ENCODE measurements around the gene P2RX2. TPM values are rescaled to one million over a fixed set of nuclear protein-coding genes. Genes with fewer than 3 reads are reported as not detected.

Gene P2RX2
- total RNA-seq, 2 donors from 2014 or later, result 1.0 TPM; not detected in 1

DNA sequence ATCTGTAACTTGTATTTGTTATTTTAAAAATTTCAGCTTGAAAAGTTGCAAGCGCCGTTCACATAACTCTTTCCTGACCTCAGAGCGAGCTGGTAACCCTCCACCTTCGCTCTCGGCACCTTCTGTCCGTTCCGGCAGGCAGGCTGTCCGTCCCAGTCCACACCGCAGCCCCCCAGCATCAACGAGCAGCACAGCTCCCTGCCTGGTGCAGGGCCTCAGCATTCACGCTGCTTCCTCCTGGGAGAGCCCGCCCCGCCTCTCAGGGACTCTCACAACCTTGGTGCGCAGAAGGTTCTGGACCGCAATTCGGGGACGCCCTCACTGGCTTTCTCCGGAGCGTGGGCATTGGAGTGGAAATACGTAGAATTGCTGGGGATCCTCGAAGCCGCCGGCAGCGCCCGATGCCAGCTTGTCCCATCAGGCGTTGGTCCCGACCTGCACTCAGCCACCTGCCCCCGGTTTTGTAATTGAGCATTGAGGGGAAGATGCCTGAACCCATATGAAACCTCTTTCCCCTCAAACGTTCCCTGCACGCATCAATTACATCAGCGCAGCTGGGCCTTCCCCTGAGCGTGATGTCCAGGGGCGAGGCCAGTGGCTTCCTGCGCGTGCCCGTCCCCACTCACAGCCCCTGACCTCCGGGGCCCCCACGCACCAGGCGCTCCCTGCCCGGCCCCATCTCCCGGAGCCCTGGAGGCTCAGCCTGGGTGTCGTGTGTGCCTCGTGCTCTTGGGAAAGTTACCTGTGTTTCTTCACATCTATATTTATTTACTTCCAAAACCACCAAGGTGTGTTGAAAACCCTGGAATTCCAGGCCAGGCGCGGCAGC lies 27.3 kb upstream of the P2RX2 start:
- peaks cover 0 to 4% (median 0%) of the 10 kb centered on the region in 3 donors for H3K9me3 ChIP-seq
- WGBS, 2 donors, result 91% methylated on average over 44 to 45 of the region's 45 CpGs
- H3K27ac ChIP-seq, result no peak overlapping the region
- H3K4me1 ChIP-seq, result peaks cover 7% of the 10 kb centered on the region
- no peak for TF ChIP-seq POLR2A (IDR thresholded peaks at IDR 0.05)
- H3K4me3 ChIP-seq, result no peak overlapping the region
- intact Hi-C loops (cut with DNase I), result no loop called here
- no peaks in the 10 kb centered on the region for H3K27me3 ChIP-seq
- DNase-seq, result no peak
- ATAC-seq, result no peak
- no peaks in the 10 kb centered on the region for H3K36me3 ChIP-seq (replicated peaks in 1 of 2; ENCODE audit: insufficient read depth in 1 of 2, low read depth in 2 of 2)

GRCh38 chr12:132592282-132592970 lies 26.1 kb upstream of the P2RX2 start:
- no peak for DNase-seq
- ATAC-seq, result no peak
- Histone ChIP-seq H3K27me3 (peaks cover 0 to 7% of the 10 kb centered on the region in 2 donors), H3K36me3 (replicated peaks in 1 of 2; ENCODE audit: insufficient read depth in 1 of 2, low read depth in 2 of 2) (no peaks in the 10 kb centered on the region), H3K4me1 (peaks cover 7% of the 10 kb centered on the region), H3K27ac (no peak overlapping the region), H3K4me3 (no peak overlapping the region), H3K9me3 (peaks cover 0 to 4% (median 0%) of the 10 kb centered on the region in 3 donors)
- TF ChIP-seq CTCF (IDR thresholded peaks at IDR 0.05) (no peak), POLR2A (IDR thresholded peaks at IDR 0.05) (no peak)
- intact Hi-C loops (cut with DNase I), result no loop called here
- WGBS, 2 donors, result 85 to 86% methylated on average over 21 to 38 of the region's 38 CpGs

DNA sequence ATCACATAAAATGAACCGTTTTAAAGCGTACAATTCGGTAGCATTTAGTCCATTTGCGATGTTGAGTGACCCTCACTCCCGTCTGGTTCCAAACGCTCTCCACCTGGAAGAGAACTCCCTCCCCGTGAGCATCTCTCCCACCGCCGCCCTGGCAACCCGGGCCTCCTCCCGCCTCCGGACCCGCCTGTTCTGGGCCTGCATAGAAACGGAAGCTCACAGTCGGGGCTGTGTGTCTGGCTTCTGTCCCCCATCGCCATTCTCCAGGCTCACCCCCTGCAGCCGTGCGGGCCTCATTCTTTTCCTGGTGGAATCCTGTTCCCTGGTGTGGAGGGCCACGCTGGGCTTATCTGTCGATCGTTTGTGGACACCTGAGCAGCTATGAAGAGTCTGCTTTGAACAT lies 25.5 kb upstream of the P2RX2 start:
- intact Hi-C loops (cut with DNase I), result no loop called here
- H3K36me3 ChIP-seq (replicated peaks in 1 of 2; ENCODE audit: insufficient read depth in 1 of 2, low read depth in 2 of 2), result no peaks in the 10 kb centered on the region
- no peak overlapping the region for H3K27ac ChIP-seq
- peaks cover 12% of the 10 kb centered on the region for H3K4me1 ChIP-seq
- H3K27me3 ChIP-seq, result peaks cover 0 to 10% of the 10 kb centered on the region in 2 donors
- TF ChIP-seq CTCF (IDR thresholded peaks at IDR 0.05) (no peak), POLR2A (IDR thresholded peaks at IDR 0.05) (no peak)
- no peak overlapping the region for H3K4me3 ChIP-seq
- H3K9me3 ChIP-seq, result peaks cover 0 to 4% (median 0%) of the 10 kb centered on the region in 3 donors
- DNase-seq (no peak), ATAC-seq (no peak)
- WGBS, 2 donors, result 72 to 80% methylated on average over 20 to 21 of the region's 21 CpGs

DNA sequence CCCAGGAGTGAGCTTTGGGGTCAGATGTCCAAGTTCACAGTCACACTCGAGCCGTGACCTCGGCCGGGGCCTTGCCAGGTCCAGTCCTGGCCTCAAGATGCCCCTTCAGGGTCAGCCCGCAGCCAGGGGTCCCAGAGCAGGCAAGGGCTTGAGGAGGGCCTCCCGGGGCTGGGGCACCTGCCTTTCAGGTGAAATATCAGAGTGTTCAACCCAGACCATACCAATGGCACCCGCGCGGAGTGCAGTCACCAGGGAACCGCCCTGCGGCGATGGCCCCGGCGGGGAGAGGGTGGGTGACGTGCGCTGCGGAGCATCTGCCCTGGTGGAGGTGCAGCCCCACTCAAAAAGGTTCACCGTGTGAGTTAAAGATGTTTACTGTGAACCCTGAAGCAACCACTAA lies 25.1 kb upstream of the P2RX2 start:
- DNase-seq, result no peak
- H3K27ac ChIP-seq, result no peak overlapping the region
- no peak overlapping the region for H3K4me3 ChIP-seq

More for the DNA sequence above, 25.1 kb upstream of the P2RX2 start:
- ATAC-seq, result no peak
- Histone ChIP-seq H3K4me1 (peaks cover 12% of the 10 kb centered on the region), H3K27me3 (peaks cover 0 to 10% of the 10 kb centered on the region in 2 donors), H3K36me3 (replicated peaks in 1 of 2; ENCODE audit: insufficient read depth in 1 of 2, low read depth in 2 of 2) (no peaks in the 10 kb centered on the region), H3K9me3 (peaks cover 0 to 4% (median 0%) of the 10 kb centered on the region in 3 donors)
- intact Hi-C loops (cut with DNase I), result no loop called here
- TF ChIP-seq POLR2A (IDR thresholded peaks at IDR 0.05), result no peak
- TF ChIP-seq CTCF (IDR thresholded peaks at IDR 0.05), result no peak
- WGBS, 2 donors, result 65 to 83% methylated on average over 11 to 16 of the region's 18 CpGs

Data from body of pancreas (tissue), 4 donors.